IMR-90 (cell line): ENCODE measurements around the gene HHATL. TPM values are rescaled to one million over a fixed set of nuclear protein-coding genes. Genes with fewer than 3 reads are reported as not detected.

Experiments used
- ATAC-seq: fragments of 200-7000 bp; cut with Tn5 transposase; 2 replicates; pipeline ENCODE4 v1.9.1; 2020; ENCODE audit warnings: low read depth, mild to moderate bottlenecking, moderate library complexity
- BruUV-seq: library from RNA; stranded (reverse); fragments of 400-500 nt; replicated peaks from 2 replicates; lab custom pipeline; 2021; lab: Mats Ljungman, UMichigan
- CTCF ChIA-PET: fragments of 300-600 bp; formaldehyde crosslinking; extraction: SDS; loops from one replicate; lab custom pipeline; 2021; ENCODE audit warnings: antibody characterized with exemption; lab: Yijun Ruan, JAX
- POLR2A ChIA-PET: fragments of 300-600 bp; sonication (Branson Sonifier 250); formaldehyde crosslinking; loops from one replicate; lab custom pipeline; 2022; ENCODE audit warnings: antibody characterized with exemption; ENCODE audit not compliant: unreplicated experiment; lab: Charles Lee
- DNase-seq: peaks from one replicate; pipeline ENCODE4 v3.0.0; 2013
- H2AFZ ChIP-seq: replicated peaks from 2 replicates; pipeline ENCODE3; 2013; ENCODE audit warnings: low read length, mild to moderate bottlenecking; ENCODE audit not compliant: poor library complexity
- H2AK5ac ChIP-seq: 2 replicates; pipeline ENCODE4 v1.6.1; 2013; ENCODE audit warnings: low read depth, low read length, inconsistent platforms
- H2AK9ac ChIP-seq: replicated peaks from 2 replicates; pipeline ENCODE3; 2013; ENCODE audit warnings: mild to moderate bottlenecking, low read depth, low read length, moderate library complexity; ENCODE audit not compliant: poor library complexity
- H2BK120ac ChIP-seq: 2 replicates; pipeline ENCODE4 v1.6.1; 2013; ENCODE audit warnings: low read depth, low read length, inconsistent platforms
- H2BK15ac ChIP-seq: 3 replicates; pipeline ENCODE4 v1.6.1; 2013; ENCODE audit warnings: low read depth, low read length, inconsistent platforms
- H2BK20ac ChIP-seq: 2 replicates; pipeline ENCODE4 v1.6.1; 2013; ENCODE audit warnings: low read depth, mild to moderate bottlenecking, inconsistent platforms, low read length, moderate library complexity
- H2BK5ac ChIP-seq: 2 replicates; pipeline ENCODE4 v1.6.1; 2013; ENCODE audit warnings: mild to moderate bottlenecking, low read depth, low read length, inconsistent platforms; ENCODE audit not compliant: poor library complexity, severe bottlenecking
- H3K14ac ChIP-seq: replicated peaks from 2 replicates; pipeline ENCODE4 v1.6.1; 2013; ENCODE audit warnings: low read depth, low read length, inconsistent platforms
- H3K18ac ChIP-seq: 2 replicates; pipeline ENCODE4 v1.6.1; 2013; ENCODE audit warnings: low read depth, low read length, control low read depth
- H3K23ac ChIP-seq: 2 replicates; pipeline ENCODE4 v1.6.1; 2013; ENCODE audit warnings: low read depth, low read length, inconsistent platforms
- H3K27ac ChIP-seq: 2 replicates; pipeline ENCODE4 v1.5.1; 2013; ENCODE audit warnings: mild to moderate bottlenecking, control low read depth, low read length; ENCODE audit not compliant: insufficient read depth
- H3K27me3 ChIP-seq: 2 replicates; pipeline ENCODE4 v1.6.1; 2013; ENCODE audit warnings: low read length; ENCODE audit not compliant: control insufficient read depth, insufficient read depth
- H3K36me3 ChIP-seq: 2 replicates; pipeline ENCODE4 v1.6.1; 2013; ENCODE audit warnings: low read length, mixed read lengths; ENCODE audit not compliant: control insufficient read depth, insufficient read depth
- H3K4ac ChIP-seq: 2 replicates; pipeline ENCODE4 v1.6.1; 2013; ENCODE audit warnings: low read depth, low read length, inconsistent platforms
- H3K4me1 ChIP-seq: 2 replicates; pipeline ENCODE4 v1.6.1; 2013; ENCODE audit warnings: low read length, mixed read lengths; ENCODE audit not compliant: control insufficient read depth, insufficient read depth
- H3K4me2 ChIP-seq: 2 replicates; pipeline ENCODE4 v1.6.1; 2013; ENCODE audit warnings: low read depth, mild to moderate bottlenecking, control low read depth, low read length, moderate library complexity
- H3K4me3 ChIP-seq: 2 replicates; pipeline ENCODE4 v1.5.1; 2013; ENCODE audit warnings: low read depth, mild to moderate bottlenecking, control low read depth, low read length, moderate library complexity; ENCODE audit not compliant: insufficient read depth
- H3K56ac ChIP-seq: 2 replicates; pipeline ENCODE4 v1.6.1; 2013; ENCODE audit warnings: low read length, inconsistent platforms; ENCODE audit not compliant: insufficient read depth; ENCODE audit errors: extremely low read depth
- H3K79me1 ChIP-seq, 2 experiments: 2 replicates each; pipeline ENCODE4 v1.6.1; 2013; ENCODE audit warnings: low read length in 2 of 2, inconsistent platforms in 1 of 2, low read depth in 1 of 2
- H3K9ac ChIP-seq: 2 replicates; pipeline ENCODE4 v1.6.1; 2013; ENCODE audit warnings: low read depth, low read length, control low read depth
- H3K9me1 ChIP-seq: 2 replicates; pipeline ENCODE4 v1.6.1; 2013; ENCODE audit warnings: low read length, inconsistent platforms; ENCODE audit not compliant: insufficient read depth
- H3K9me3 ChIP-seq: 2 replicates; pipeline ENCODE4 v1.6.1; 2013; ENCODE audit warnings: low read length; ENCODE audit not compliant: control insufficient read depth, insufficient read depth
- H4K20me1 ChIP-seq: 2 replicates; pipeline ENCODE4 v1.6.1; 2013; ENCODE audit warnings: low read length, inconsistent platforms; ENCODE audit not compliant: insufficient read depth
- H4K5ac ChIP-seq: 2 replicates; pipeline ENCODE4 v1.6.1; 2013; ENCODE audit warnings: mild to moderate bottlenecking, low read depth, low read length, control low read depth
- H4K8ac ChIP-seq, 2 experiments: 2 replicates each; pipeline ENCODE4 v1.6.1; 2013; ENCODE audit warnings: low read depth in 2 of 2, low read length in 2 of 2, control low read depth in 1 of 2, inconsistent platforms in 1 of 2
- H4K91ac ChIP-seq: 2 replicates; pipeline ENCODE4 v1.6.1; 2013; ENCODE audit warnings: low read depth, low read length, inconsistent platforms; ENCODE audit not compliant: insufficient read depth
- BHLHE40 ChIP-seq: fragments of 150-350 bp; IDR thresholded peaks from 2 replicates; pipeline ENCODE4 v1.6.1; 2016; ENCODE audit warnings: mild to moderate bottlenecking, low read depth, low read length
- CEBPB ChIP-seq: IDR thresholded peaks from 2 replicates; pipeline ENCODE4 v1.6.1; 2012; ENCODE audit warnings: low read depth, low read length, improper control_type of control experiment
- CHD1 ChIP-seq: IDR thresholded peaks from 2 replicates; pipeline ENCODE4 v1.6.1; 2012; ENCODE audit warnings: low read depth, low read length, improper control_type of control experiment
- FOS ChIP-seq: fragments of 150-350 bp; IDR thresholded peaks from 2 replicates; pipeline ENCODE4 v1.6.1; 2016; ENCODE audit warnings: low read depth, low read length
- MAFK ChIP-seq: IDR thresholded peaks from 2 replicates; pipeline ENCODE4 v1.6.1; 2012; ENCODE audit warnings: low read depth, low read length, improper control_type of control experiment
- NFE2L2 ChIP-seq: fragments of 150-350 bp; IDR thresholded peaks from 2 replicates; pipeline ENCODE4 v1.6.1; 2016; ENCODE audit warnings: low read depth, mild to moderate bottlenecking, low read length
- POLR2A ChIP-seq: IDR thresholded peaks from 2 replicates; pipeline ENCODE4 v1.6.1; 2012; ENCODE audit warnings: mild to moderate bottlenecking, low read depth, low read length
- RAD21 ChIP-seq: IDR thresholded peaks from 2 replicates; pipeline ENCODE4 v1.6.1; 2012; ENCODE audit warnings: low read length, improper control_type of control experiment
- RCOR1 ChIP-seq: IDR thresholded peaks from 2 replicates; pipeline ENCODE4 v1.6.1; 2012; ENCODE audit warnings: mild to moderate bottlenecking, low read length, improper control_type of control experiment; ENCODE audit not compliant: insufficient replicate concordance
- RFX5 ChIP-seq: IDR thresholded peaks from 2 replicates; pipeline ENCODE4 v1.8.0; 2012; ENCODE audit warnings: low read depth, mild to moderate bottlenecking, low read length, moderate library complexity
- WGBS, 2 experiments: methylation state at CpG; one replicate each; pipeline versions ENCODE4 v1.1.5 to v1.1.7; 2013; ENCODE audit warnings: missing lambda C conversion rate in 2 of 2; ENCODE audit not compliant: insufficient read length in 1 of 2; ENCODE audit errors: extremely low coverage in 2 of 2; 5-methylcytosine and 5-hydroxymethylcytosine counted together
- dilution Hi-C: fragments of 300-500 bp; cut with HindIII; formaldehyde crosslinking; loops from one replicate; pipeline ENCODE4 v1.14.3; 2018; ENCODE audit warnings: low sequenced_read_pairs; ENCODE audit not compliant: unreplicated experiment
- in situ Hi-C: fragments of 300-500 bp; cut with MboI; formaldehyde crosslinking; loops from 3 replicates; pipeline ENCODE4 v1.14.3; 2019; ENCODE audit warnings: low sequenced_read_pairs, inconsistent platforms, mixed read lengths
- intact Hi-C: fragments of 100-400 bp; cut with micrococcal nuclease; formaldehyde crosslinking; loops from 2 replicates; pipeline ENCODE4 v1.10.0; 2022
- polyA plus RNA-seq, 3 experiments: library from polyadenylated mRNA; depleted of rRNA; stranded (reverse); fragments of >200 nt; gene quantifications; 2 replicates each; pipeline ENCODE4 v1.2.3, GENCODE V29; 2012; ENCODE audit warnings: low replicate concordance in 1 of 3
- total RNA-seq: library from RNA; depleted of rRNA; stranded (reverse); fragments of >200 nt; gene quantifications from 2 replicates; pipeline ENCODE4 v1.2.3, GENCODE V29; 2012

Gene HHATL
- total and polyA plus RNA-seq, 2 of the 4 experiments (the other 2 are of a cell fraction) = not detected

GRCh38 chr3:42661593-42662022 lies 41.0 kb downstream of the HHATL start:
- Histone ChIP-seq H3K27ac (no peak overlapping the region), H3K4me3 (no peak overlapping the region), H2BK5ac (no peak overlapping the region), H3K9ac (no peak overlapping the region), H2AFZ (no peak overlapping the region), H3K27me3 (no peaks in the 10 kb centered on the region), H2AK5ac (no peak overlapping the region), H3K56ac (no peak overlapping the region), H3K79me1 (peaks cover 0 to 28% of the 10 kb centered on the region in 2 experiments; a peak in 2 of 4 replicates), H3K4me1 (peaks cover 6% of the 10 kb centered on the region; the same call in 1 of the 2 replicates), H3K14ac (no peak overlapping the region), H4K8ac (no peak overlapping the region), H3K4me2 (no peak overlapping the region), H4K5ac (no peak overlapping the region), H2AK9ac (no peak overlapping the region), H2BK15ac (no peak overlapping the region), H3K23ac (no peak overlapping the region), H4K20me1 (peaks cover 27% of the 10 kb centered on the region), H3K18ac (no peak overlapping the region), H3K9me3 (no peaks in the 10 kb centered on the region), H3K4ac (no peak overlapping the region), H2BK120ac (no peak overlapping the region), H3K9me1 (peaks cover 15% of the 10 kb centered on the region), H4K91ac (no peak overlapping the region), H3K36me3 (peaks cover 21% of the 10 kb centered on the region; the same call in 1 of the 2 replicates), H2BK20ac (no peak overlapping the region)
- no peak for DNase-seq
- CTCF ChIA-PET = interaction anchor here (0.9 kb wide), 1 partner anchor 17 kb away, joined by 3 read pairs; no protein-coding TSS in a partner anchor
- no TSS peak for BruUV-seq
- TF ChIP-seq FOS = no peak
- TF ChIP-seq NFE2L2 = no peak
- no peak for TF ChIP-seq POLR2A
- TF ChIP-seq MAFK = no peak
- TF ChIP-seq RCOR1 = no peak
- TF ChIP-seq BHLHE40 = no peak
- no peak for TF ChIP-seq RAD21
- no peak for TF ChIP-seq CEBPB
- no peak for TF ChIP-seq RFX5
- no peak for TF ChIP-seq CHD1
- dilution Hi-C loops (no loop called here), in situ Hi-C loops (no loop called here), intact Hi-C loops (no loop called here)
- no peak for ATAC-seq
- POLR2A ChIA-PET = no interaction called here
- WGBS, 2 experiments = 96% methylated on average over 5 of the region's 5 CpGs; no CpG with 5 or more reads in 1 of the 2 experiments
